ENCODE measurements around the gene ASZ1. TPM values are rescaled to one million over a fixed set of nuclear protein-coding genes. Genes with fewer than 3 reads are reported as not detected.

The ASZ1 gene
- total RNA-seq, 1 experiment from 2014 or later = not detected

GRCh38 chr7:117375380-117375779 lies 51.9 kb downstream of the ASZ1 start:
- no peaks in the 10 kb centered on the region for H3K9me3 ChIP-seq (ENCODE audit: control insufficient read depth, insufficient read depth, low read depth, low read length)
- intact Hi-C loops (cut with micrococcal nuclease; ENCODE audit: unreplicated experiment) (no loop called here), in situ Hi-C loops (cut with HindIII; ENCODE audit: low pct_unique_long_range_greater_than_20kb, low sequenced_read_pairs) (no loop called here)
- TF ChIP-seq CTCF (IDR thresholded peaks at IDR 0.05) (peak; percentile 19; the same call in 1 of the 2 replicates), REST (IDR thresholded peaks at IDR 0.05; ENCODE audit: insufficient read depth in 1 of 2, low read depth in 2 of 2, low read length in 1 of 2) (no peak), SIN3A (IDR thresholded peaks at IDR 0.05; ENCODE audit: borderline replicate concordance, insufficient read depth, low read depth, low read length) (no peak), TCF7L2 (IDR thresholded peaks at IDR 0.05; ENCODE audit: low read depth, low read length) (no peak), POLR2AphosphoS5 (IDR thresholded peaks at IDR 0.05; ENCODE audit: low read depth, low read length) (no peak)
- CTCF ChIA-PET = no interaction called here
- ATAC-seq (no peak), DNase-seq (ENCODE audit: low read depth, low spot score) (no peak)
- no peaks in the 10 kb centered on the region for H3K36me3 ChIP-seq (ENCODE audit: control insufficient read depth, insufficient read depth, low read length)
- H3K4me1 ChIP-seq (ENCODE audit: control insufficient read depth, insufficient read depth, low read length) = no peaks in the 10 kb centered on the region
- H3K27me3 ChIP-seq (ENCODE audit: control insufficient read depth, insufficient read depth, low read length) = peaks cover 7% of the 10 kb centered on the region
- no peak overlapping the region for H3K4me3 ChIP-seq (ENCODE audit: low read depth in 2 of 2, low read length in 2 of 2)
- no TSS peak for BruUV-seq (replicated peaks)
- POLR2A ChIA-PET = no interaction called here
- H3K27ac ChIP-seq (ENCODE audit: low read length) = no peak overlapping the region

- DNase-seq (ENCODE audit: low read depth, low spot score) (no peak), ATAC-seq (no peak)
- H3K27ac ChIP-seq (ENCODE audit: low read length) = no peak overlapping the region
- H3K4me1 ChIP-seq (ENCODE audit: control insufficient read depth, insufficient read depth, low read length) = no peaks in the 10 kb centered on the region
- H3K36me3 ChIP-seq (ENCODE audit: control insufficient read depth, insufficient read depth, low read length) = no peaks in the 10 kb centered on the region
- ChIA-PET POLR2A (no interaction called here), CTCF (no interaction called here)
- TF ChIP-seq CTCF (IDR thresholded peaks at IDR 0.05) (no peak), SIN3A (IDR thresholded peaks at IDR 0.05; ENCODE audit: borderline replicate concordance, insufficient read depth, low read depth, low read length) (no peak), REST (IDR thresholded peaks at IDR 0.05; ENCODE audit: insufficient read depth in 1 of 2, low read depth in 2 of 2, low read length in 1 of 2) (no peak), TCF7L2 (IDR thresholded peaks at IDR 0.05; ENCODE audit: low read depth, low read length) (no peak), POLR2AphosphoS5 (IDR thresholded peaks at IDR 0.05; ENCODE audit: low read depth, low read length) (no peak)
- H3K4me3 ChIP-seq (ENCODE audit: low read depth in 2 of 2, low read length in 2 of 2) = no peak overlapping the region
- H3K27me3 ChIP-seq (ENCODE audit: control insufficient read depth, insufficient read depth, low read length) = peaks cover 8% of the 10 kb centered on the region; the same call in 1 of the 2 replicates
- no TSS peak for BruUV-seq (replicated peaks)
- H3K9me3 ChIP-seq (ENCODE audit: control insufficient read depth, insufficient read depth, low read depth, low read length) = no peaks in the 10 kb centered on the region
- in situ Hi-C loops (cut with HindIII; ENCODE audit: low pct_unique_long_range_greater_than_20kb, low sequenced_read_pairs) (no loop called here), intact Hi-C loops (cut with micrococcal nuclease; ENCODE audit: unreplicated experiment) (no loop called here)
These were observed 55.2 kb downstream of the ASZ1 start for GRCh38 chr7:117372073-117372472.

Measured in Panc1 (cell line).